Keratinocyte (primary cell): ENCODE data around the gene MX2. TPM values are rescaled to one million over a fixed set of nuclear protein-coding genes. Genes with fewer than 3 reads are reported as not detected.

Source experiments
- DNase-seq: peaks from one replicate; pipeline ENCODE4 v3.0.0-alpha.2; 2011; ENCODE audit warnings: low read depth, missing footprints, low spot score
- FAIRE-seq: peaks from 2 replicates; lab custom pipeline; 2011; peaks lifted over from hg19 to GRCh38; lab: Jason Lieb, UNC
- H2AFZ ChIP-seq: 2 replicates; pipeline ENCODE4 v1.6.0; 2012; ENCODE audit warnings: low read length, control low read depth, inconsistent platforms; ENCODE audit not compliant: control insufficient read depth
- H3K27ac ChIP-seq: 2 replicates; pipeline ENCODE4 v1.5.1; 2011; ENCODE audit warnings: low read length; ENCODE audit not compliant: control insufficient read depth, insufficient read depth
- H3K27me3 ChIP-seq: 3 replicates; pipeline ENCODE4 v1.6.0; 2011; ENCODE audit warnings: low read length; ENCODE audit not compliant: control insufficient read depth, insufficient read depth; ENCODE audit errors: extremely low read depth
- H3K36me3 ChIP-seq, 2 experiments: 2 replicates in 1 of 2; 3 replicates in 1 of 2; pipeline ENCODE4 v1.5.1; 2011; ENCODE audit warnings: low read length in 2 of 2, mild to moderate bottlenecking in 1 of 2; ENCODE audit not compliant: control insufficient read depth in 2 of 2, insufficient read depth in 2 of 2; ENCODE audit errors: extremely low read depth in 1 of 2
- H3K4me1 ChIP-seq: 3 replicates; pipeline ENCODE4 v1.5.1; 2011; ENCODE audit warnings: low read length; ENCODE audit not compliant: control insufficient read depth, insufficient read depth; ENCODE audit errors: extremely low read depth
- H3K4me2 ChIP-seq: 3 replicates; pipeline ENCODE4 v1.6.0; 2011; ENCODE audit warnings: low read depth, low read length; ENCODE audit not compliant: control insufficient read depth, insufficient read depth; ENCODE audit errors: extremely low read depth
- H3K4me3 ChIP-seq, 3 experiments: fragments of 200-600 bp in 1 of 3; sonication (generic) in 1 of 3; 2 replicates in 2 of 3; 3 replicates in 1 of 3; pipeline ENCODE4 v1.5.1; 2011 to 2016; ENCODE audit warnings: low read length in 3 of 3, mild to moderate bottlenecking in 3 of 3, control low read depth in 2 of 3, inconsistent platforms in 1 of 3, low read depth in 1 of 3, mixed read lengths in 1 of 3, mixed run types in 1 of 3, moderate library complexity in 1 of 3; ENCODE audit not compliant: control insufficient read depth in 2 of 3, insufficient read depth in 2 of 3; ENCODE audit errors: extremely low read depth in 1 of 3
- H3K79me2 ChIP-seq: 2 replicates; pipeline ENCODE4 v1.6.0; 2012; ENCODE audit warnings: low read length; ENCODE audit not compliant: control insufficient read depth, insufficient read depth
- H3K9ac ChIP-seq: 3 replicates; pipeline ENCODE4 v1.6.0; 2011; ENCODE audit warnings: low read length; ENCODE audit not compliant: control insufficient read depth, insufficient read depth; ENCODE audit errors: extremely low read depth
- H3K9me1 ChIP-seq: 3 replicates; pipeline ENCODE4 v1.6.0; 2011; ENCODE audit warnings: low read length; ENCODE audit not compliant: control insufficient read depth, insufficient read depth; ENCODE audit errors: extremely low read depth
- H3K9me3 ChIP-seq: 2 replicates; pipeline ENCODE4 v1.5.1; 2012; ENCODE audit warnings: low read depth, low read length; ENCODE audit not compliant: control insufficient read depth
- H4K20me1 ChIP-seq: 3 replicates; pipeline ENCODE4 v1.6.0; 2011; ENCODE audit warnings: low read length; ENCODE audit not compliant: control insufficient read depth, insufficient read depth; ENCODE audit errors: extremely low read depth
- EZH2 ChIP-seq: IDR thresholded peaks from one replicate; pipeline ENCODE4 v1.6.1; 2012; ENCODE audit warnings: inconsistent platforms, mild to moderate bottlenecking, low read length, moderate library complexity
- dilution Hi-C: fragments of 300-500 bp; cut with MboI; formaldehyde crosslinking; loops from one replicate; pipeline ENCODE4 v1.7.0; 2020; ENCODE audit warnings: low sequenced_read_pairs; ENCODE audit not compliant: extremely low pct_ligation_motif_present
- polyA plus RNA-seq, 5 experiments: library from polyadenylated mRNA; depleted of rRNA in 3 of 5; stranded (reverse) in 3 of 5; stranded (forward) in 1 of 5; unstranded in 1 of 5; fragments of >200 nt; gene quantifications; 1 replicate in 1 of 5; 2 replicates in 3 of 5; 3 replicates in 1 of 5; pipeline versions ENCODE4 v1.2.1 to v1.2.3, GENCODE V29; 2011 to 2012; ENCODE audit warnings: missing spikeins in 2 of 5, low read depth in 1 of 5, low replicate concordance in 1 of 5
- TF ChIP-seq, protein P1 (sequence below), 3 experiments: IDR thresholded peaks in 1 of 3; conservative IDR thresholded peaks in 1 of 3; optimal IDR thresholded peaks in 1 of 3; 2 replicates in 2 of 3; 3 replicates in 1 of 3; pipeline versions ENCODE3 to v1.5.1; 2011; ENCODE audit warnings: low read length in 3 of 3, mild to moderate bottlenecking in 3 of 3, moderate library complexity in 2 of 3, control low read depth in 1 of 3, inconsistent platforms in 1 of 3; ENCODE audit not compliant: insufficient read depth in 2 of 3; ENCODE audit errors: extremely low read depth in 1 of 3

Gene MX2
- polyA plus RNA-seq, 1 donor (not counting 4 experiments of a cell fraction or from before 2014, with no cell fraction given) = 7.1 TPM

GRCh38 chr21:41399246-41399800 lies 37.5 kb downstream of the MX2 start:
- H3K4me2 ChIP-seq = no peak overlapping the region
- H3K9me1 ChIP-seq = no peaks in the 10 kb centered on the region
- H3K27me3 ChIP-seq = peaks cover 4% of the 10 kb centered on the region
- H3K79me2 ChIP-seq = no peaks in the 10 kb centered on the region
- H3K9ac ChIP-seq = no peak overlapping the region
- dilution Hi-C loops = no loop called here
- TF ChIP-seq EZH2 = no peak
- TF ChIP-seq, protein P1, sequence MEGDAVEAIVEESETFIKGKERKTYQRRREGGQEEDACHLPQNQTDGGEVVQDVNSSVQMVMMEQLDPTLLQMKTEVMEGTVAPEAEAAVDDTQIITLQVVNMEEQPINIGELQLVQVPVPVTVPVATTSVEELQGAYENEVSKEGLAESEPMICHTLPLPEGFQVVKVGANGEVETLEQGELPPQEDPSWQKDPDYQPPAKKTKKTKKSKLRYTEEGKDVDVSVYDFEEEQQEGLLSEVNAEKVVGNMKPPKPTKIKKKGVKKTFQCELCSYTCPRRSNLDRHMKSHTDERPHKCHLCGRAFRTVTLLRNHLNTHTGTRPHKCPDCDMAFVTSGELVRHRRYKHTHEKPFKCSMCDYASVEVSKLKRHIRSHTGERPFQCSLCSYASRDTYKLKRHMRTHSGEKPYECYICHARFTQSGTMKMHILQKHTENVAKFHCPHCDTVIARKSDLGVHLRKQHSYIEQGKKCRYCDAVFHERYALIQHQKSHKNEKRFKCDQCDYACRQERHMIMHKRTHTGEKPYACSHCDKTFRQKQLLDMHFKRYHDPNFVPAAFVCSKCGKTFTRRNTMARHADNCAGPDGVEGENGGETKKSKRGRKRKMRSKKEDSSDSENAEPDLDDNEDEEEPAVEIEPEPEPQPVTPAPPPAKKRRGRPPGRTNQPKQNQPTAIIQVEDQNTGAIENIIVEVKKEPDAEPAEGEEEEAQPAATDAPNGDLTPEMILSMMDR (optimal IDR thresholded peaks at IDR 0.05 in 1 of 3, IDR thresholded peaks at IDR 0.05 in 1 of 3, conservative IDR thresholded peaks at IDR 0.05 in 1 of 3; ENCODE audit: extremely low read depth in 1 of 3, insufficient read depth in 2 of 3, low read length in 3 of 3) = no peak
- no peaks in the 10 kb centered on the region for H3K9me3 ChIP-seq
- no peak overlapping the region for H3K27ac ChIP-seq
- no peak overlapping the region for H3K4me3 ChIP-seq
- FAIRE-seq = no peak
- no peaks in the 10 kb centered on the region for H4K20me1 ChIP-seq
- no peak overlapping the region for H2AFZ ChIP-seq
- peaks cover 4% of the 10 kb centered on the region for H3K4me1 ChIP-seq
- DNase-seq = no peak
- no peaks in the 10 kb centered on the region for H3K36me3 ChIP-seq

GRCh38 chr21:41402231-41402630 lies 40.4 kb downstream of the MX2 start:
- Histone ChIP-seq H3K4me2 (no peak overlapping the region), H3K9ac (no peak overlapping the region), H3K79me2 (no peaks in the 10 kb centered on the region), H3K27me3 (peaks cover 6% of the 10 kb centered on the region), H3K9me1 (no peaks in the 10 kb centered on the region), H3K36me3 (no peaks in the 10 kb centered on the region), H3K9me3 (no peaks in the 10 kb centered on the region), H2AFZ (no peak overlapping the region), H3K4me1 (no peaks in the 10 kb centered on the region), H4K20me1 (no peaks in the 10 kb centered on the region), H3K4me3 (no peak overlapping the region), H3K27ac (no peak overlapping the region)
- FAIRE-seq (no peak), DNase-seq (no peak)
- dilution Hi-C loops = no loop called here
- TF ChIP-seq EZH2 = no peak
- TF ChIP-seq, protein P1 (optimal IDR thresholded peaks at IDR 0.05 in 1 of 3, IDR thresholded peaks at IDR 0.05 in 1 of 3, conservative IDR thresholded peaks at IDR 0.05 in 1 of 3; ENCODE audit: extremely low read depth in 1 of 3, insufficient read depth in 2 of 3, low read length in 3 of 3) = no peak
